HG03039 (cell line): Measurements from ENCODE around the gene MFSD6L.

Experiments
- ATAC-seq: cut with Tn5 transposase; IDR thresholded peaks from one replicate; pipeline ENCODE4 v1.9.1; 2021; ENCODE audit warnings: mild to moderate bottlenecking, moderate library complexity; ENCODE audit not compliant: unreplicated experiment

Gene MFSD6L

GRCh38 chr17:8747742-8748141, 51.4 kb downstream of the MFSD6L start:
- ATAC-seq, result no peak
